Tibial artery (tissue), 4 donors: ENCODE measurements around the gene CALB2.

ENCODE experiments used
- DNase-seq, 2 donors: peaks; one replicate each; pipeline ENCODE4 v3.0.0-alpha.2; 2019
- H3K27ac ChIP-seq, 2 donors: fragments of 200-600 bp; sonication (generic) in 1 of 2; 1 replicate in 1 of 2; 2 replicates in 1 of 2; pipeline ENCODE4 v1.5.1; 2018 to 2019; ENCODE audit warnings: mild to moderate bottlenecking in 1 of 2
- H3K27me3 ChIP-seq, 2 donors: fragments of 200-600 bp; sonication (generic) in 1 of 2; one replicate each; pipeline versions ENCODE4 v1.5.1 to v1.6.0; 2016 to 2019
- H3K36me3 ChIP-seq, 3 donors: fragments of 200-600 bp; sonication (generic) in 2 of 3; one replicate each; pipeline ENCODE4 v1.5.1; 2016 to 2019; ENCODE audit warnings: mild to moderate bottlenecking in 2 of 3
- H3K4me1 ChIP-seq, 4 donors: fragments of 200-600 bp; sonication (generic) in 2 of 4; 1 replicate in 3 of 4; 2 replicates in 1 of 4; pipeline ENCODE4 v1.5.1; 2016 to 2019
- H3K4me3 ChIP-seq, 2 donors: fragments of 200-600 bp; sonication (generic) in 1 of 2; 1 replicate in 1 of 2; 2 replicates in 1 of 2; pipeline ENCODE4 v1.5.1; 2018 to 2019; ENCODE audit warnings: mild to moderate bottlenecking in 2 of 2
- H3K9me3 ChIP-seq, 3 donors: fragments of 200-600 bp; sonication (generic) in 1 of 3; one replicate each; pipeline ENCODE4 v1.5.1; 2016 to 2019
- CTCF ChIP-seq, 2 experiments: fragments of 200-600 bp in 1 of 2; fragments of 450-650 bp in 1 of 2; IDR thresholded peaks; one replicate each; pipeline ENCODE4 v1.5.1; 2017 to 2019; ENCODE audit warnings: antibody characterized with exemption in 2 of 2, mild to moderate bottlenecking in 1 of 2, moderate library complexity in 1 of 2
- intact Hi-C: fragments of 100-400 bp; cut with DNase I; formaldehyde crosslinking; loops from one replicate; pipeline ENCODE4 v1.15.0; 2023; ENCODE audit warnings: low total_unique reads

CALB2 gene

GRCh38 chr16:71428385-71428784 lies 69.9 kb downstream of the CALB2 start:
- Histone ChIP-seq H3K4me1 (no peaks in the 10 kb centered on the region), H3K27me3 (peaks cover 0 to 35% of the 10 kb centered on the region in 2 donors), H3K27ac (no peak overlapping the region), H3K36me3 (no peaks in the 10 kb centered on the region), H3K4me3 (no peak overlapping the region), H3K9me3 (no peaks in the 10 kb centered on the region)
- no peak for TF ChIP-seq CTCF (IDR thresholded peaks at IDR 0.05)
- intact Hi-C loops = no loop called here
- no peak for DNase-seq

- Histone ChIP-seq H3K36me3 (no peaks in the 10 kb centered on the region), H3K27me3 (peaks cover 0 to 35% of the 10 kb centered on the region in 2 donors), H3K27ac (no peak overlapping the region), H3K4me3 (no peak overlapping the region), H3K9me3 (no peaks in the 10 kb centered on the region), H3K4me1 (no peaks in the 10 kb centered on the region)
- TF ChIP-seq CTCF (IDR thresholded peaks at IDR 0.05) = no peak
- intact Hi-C loops = no loop called here
- DNase-seq = no peak
These were observed 70.4 kb downstream of the CALB2 start for GRCh38 chr16:71428883-71429282.

GRCh38 chr16:71429581-71429980 lies 71.1 kb downstream of the CALB2 start:
- no peaks in the 10 kb centered on the region for H3K4me1 ChIP-seq
- peaks cover 0 to 30% of the 10 kb centered on the region in 2 donors for H3K27me3 ChIP-seq
- no peaks in the 10 kb centered on the region for H3K9me3 ChIP-seq
- DNase-seq = no peak
- intact Hi-C loops = no loop called here
- no peak overlapping the region for H3K27ac ChIP-seq
- H3K36me3 ChIP-seq = no peaks in the 10 kb centered on the region
- no peak for TF ChIP-seq CTCF (IDR thresholded peaks at IDR 0.05)
- no peak overlapping the region for H3K4me3 ChIP-seq

GRCh38 chr16:71430744-71431143 lies 72.2 kb downstream of the CALB2 start:
- H3K9me3 ChIP-seq = no peaks in the 10 kb centered on the region
- H3K36me3 ChIP-seq = no peaks in the 10 kb centered on the region
- intact Hi-C loops = no loop called here
- H3K27me3 ChIP-seq = peaks cover 0 to 24% of the 10 kb centered on the region in 2 donors
- no peak for TF ChIP-seq CTCF (IDR thresholded peaks at IDR 0.05)
- no peaks in the 10 kb centered on the region for H3K4me1 ChIP-seq
- no peak overlapping the region for H3K4me3 ChIP-seq
- H3K27ac ChIP-seq = no peak overlapping the region
- DNase-seq = no peak

- H3K4me3 ChIP-seq = no peak overlapping the region
- H3K27me3 ChIP-seq = peaks cover 0 to 20% of the 10 kb centered on the region in 2 donors
These were observed 72.7 kb downstream of the CALB2 start for GRCh38 chr16:71431176-71431575.

More at GRCh38 chr16:71431176-71431575, 72.7 kb downstream of the CALB2 start:
- no peak overlapping the region for H3K27ac ChIP-seq
- H3K4me1 ChIP-seq = no peaks in the 10 kb centered on the region
- no peaks in the 10 kb centered on the region for H3K9me3 ChIP-seq
- H3K36me3 ChIP-seq = no peaks in the 10 kb centered on the region
- intact Hi-C loops = no loop called here
- DNase-seq = no peak
- TF ChIP-seq CTCF (IDR thresholded peaks at IDR 0.05) = no peak
